BLaER1 (cell line): ENCODE results near the gene ATP2B2.

Experiments used
- H3K27ac ChIP-seq: shearing (Covaris generic); formaldehyde crosslinking; 2 replicates; pipeline ENCODE4 v1.8.1; 2022
- H3K27me3 ChIP-seq: shearing (Covaris generic); formaldehyde crosslinking; 2 replicates; pipeline ENCODE4 v1.8.1; 2022
- H3K36me3 ChIP-seq: shearing (Covaris generic); formaldehyde crosslinking; 2 replicates; pipeline ENCODE4 v1.8.1; 2022
- H3K4me1 ChIP-seq: shearing (Covaris generic); formaldehyde crosslinking; 2 replicates; pipeline ENCODE4 v1.8.1; 2022
- H3K4me2 ChIP-seq: shearing (Covaris generic); formaldehyde crosslinking; 2 replicates; pipeline ENCODE4 v1.8.1; 2022
- H3K4me3 ChIP-seq: shearing (Covaris generic); formaldehyde crosslinking; 2 replicates; pipeline ENCODE4 v1.8.1; 2022
- H3K9ac ChIP-seq: shearing (Covaris generic); formaldehyde crosslinking; 2 replicates; pipeline ENCODE4 v1.8.1; 2022
- H3K9me3 ChIP-seq: shearing (Covaris generic); formaldehyde crosslinking; 2 replicates; pipeline ENCODE4 v1.8.1; 2022
- H4K20me1 ChIP-seq: shearing (Covaris generic); formaldehyde crosslinking; 2 replicates; pipeline ENCODE4 v1.8.1; 2022
- Cebpa-rat ChIP-seq: shearing (Covaris generic); IDR thresholded peaks from 2 replicates; pipeline ENCODE4 v1.8.1; 2022

Gene ATP2B2

DNA sequence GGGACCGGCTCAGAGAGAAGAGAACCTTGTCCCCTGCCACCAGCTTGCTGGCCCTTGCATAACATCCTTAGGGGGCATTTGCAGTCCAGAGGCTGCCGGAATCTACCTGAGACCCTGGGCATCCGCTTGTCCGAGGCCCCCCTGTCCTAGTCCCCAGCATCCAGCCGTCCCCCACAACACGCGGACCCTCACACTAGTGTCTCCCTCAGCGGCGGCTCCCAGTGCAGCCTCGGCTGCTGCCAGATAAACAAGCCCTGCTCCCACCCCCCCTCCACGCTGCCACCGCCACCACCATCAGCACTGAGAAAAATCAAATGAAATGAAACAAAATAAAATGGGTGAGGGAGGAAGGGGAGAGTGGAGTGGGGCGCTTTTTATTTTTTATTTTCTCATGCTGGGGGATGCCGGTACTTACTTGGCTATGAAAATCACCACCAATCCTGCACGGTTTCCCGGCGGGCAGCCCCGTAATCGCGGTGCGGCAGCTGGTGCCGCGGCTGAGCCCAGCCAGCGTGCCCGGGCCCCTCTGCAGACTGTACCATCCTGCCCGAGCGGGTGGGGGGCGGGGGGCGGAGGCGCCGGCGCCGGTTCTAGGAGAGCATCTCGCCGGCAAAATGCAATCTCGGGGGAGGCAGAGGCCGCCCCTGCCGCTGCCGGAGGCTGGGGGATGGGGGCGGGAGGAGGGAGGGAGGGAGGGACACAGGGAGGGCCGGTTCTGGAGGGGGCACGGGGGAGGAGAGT lies at the start of gene ATP2B2:
Gene ATP2B2, minus strand, starts transcription at position 537 of the 741 bp plus-strand sequence. CDS start 56,043 bp downstream, outside the sequence.
- Histone ChIP-seq H4K20me1 (0 out of 2 replicates have a peak, but pooled peaks cover 4% of the 10 kb centered on the region), H3K4me3 (peak within 1 kb of the TSS; percentile 74), H3K9me3 (no peaks in the 10 kb centered on the region), H3K27ac (peak within 1 kb of the TSS; percentile 83), H3K4me1 (peaks cover 65% of the 10 kb centered on the region), H3K4me2 (peak within 1 kb of the TSS; percentile 100), H3K27me3 (no peaks in the 10 kb centered on the region), H3K9ac (peak within 1 kb of the TSS; percentile 82), H3K36me3 (no peaks in the 10 kb centered on the region)
- no peak for TF ChIP-seq Cebpa-rat

DNA sequence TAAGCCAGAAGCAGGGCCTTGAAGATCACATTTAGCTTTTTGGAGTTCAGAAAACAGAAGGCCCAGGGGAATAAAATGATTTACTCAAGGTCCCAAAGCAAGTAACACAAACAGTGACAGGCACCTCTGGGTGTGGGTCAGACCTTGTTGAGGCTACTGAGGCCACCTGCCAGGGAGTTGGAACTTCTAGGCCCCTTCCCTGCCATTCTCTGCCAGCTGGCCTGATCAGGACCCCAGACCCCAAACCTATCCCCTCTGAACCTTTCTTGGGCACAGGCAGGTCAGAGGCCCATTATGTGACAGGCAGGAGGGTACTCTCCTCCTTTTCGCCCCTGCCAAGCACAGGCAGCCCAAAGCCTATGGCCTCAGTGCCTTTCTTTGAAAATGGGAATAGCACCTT lies 49.4 kb upstream of the ATP2B2 start:
- H3K27ac ChIP-seq, result no peak overlapping the region
- no peak overlapping the region for H3K4me2 ChIP-seq
- TF ChIP-seq Cebpa-rat, result no peak

DNA sequence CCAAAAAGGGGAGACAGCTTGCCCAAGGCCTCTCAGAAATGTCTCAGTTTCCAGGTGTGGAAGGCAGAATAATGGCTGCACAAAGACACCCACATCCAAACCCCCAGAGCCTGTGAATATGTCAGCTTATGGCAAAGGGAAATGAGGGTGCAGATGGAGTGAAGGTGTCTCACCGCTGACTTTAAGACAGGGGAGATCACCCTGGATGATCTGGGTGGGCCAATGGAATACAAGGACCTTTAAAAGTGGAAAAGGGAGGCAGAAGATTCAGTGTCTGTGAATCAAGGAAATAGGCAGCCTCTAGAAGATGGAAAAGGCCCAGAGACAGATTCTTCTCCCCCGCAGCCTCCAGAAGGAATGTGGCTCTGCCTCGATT lies 48.8 kb upstream of the ATP2B2 start:
- Histone ChIP-seq H3K36me3 (no peaks in the 10 kb centered on the region), H3K27me3 (no peaks in the 10 kb centered on the region), H3K9ac (no peak overlapping the region), H3K4me1 (peaks cover 97% of the 10 kb centered on the region), H3K4me2 (peak overlapping the region; percentile 79), H3K9me3 (no peaks in the 10 kb centered on the region), H3K4me3 (no peak overlapping the region), H4K20me1 (no peaks in the 10 kb centered on the region), H3K27ac (no peak overlapping the region)
- no peak for TF ChIP-seq Cebpa-rat

More for the DNA sequence above, 49.4 kb upstream of the ATP2B2 start:
- Histone ChIP-seq H3K4me1 (peaks cover 92% of the 10 kb centered on the region), H3K27me3 (no peaks in the 10 kb centered on the region), H3K9me3 (no peaks in the 10 kb centered on the region), H3K36me3 (no peaks in the 10 kb centered on the region), H4K20me1 (no peaks in the 10 kb centered on the region), H3K4me3 (no peak overlapping the region), H3K9ac (no peak overlapping the region)

GRCh38 chr3:10553591-10554235 lies 48.3 kb upstream of the ATP2B2 start:
- no peak for TF ChIP-seq Cebpa-rat
- Histone ChIP-seq H3K4me2 (peak overlapping the region; percentile 79), H3K4me3 (no peak overlapping the region), H3K27me3 (no peaks in the 10 kb centered on the region), H4K20me1 (no peaks in the 10 kb centered on the region), H3K36me3 (no peaks in the 10 kb centered on the region), H3K4me1 (peaks cover 100% of the 10 kb centered on the region), H3K9ac (no peak overlapping the region), H3K9me3 (no peaks in the 10 kb centered on the region), H3K27ac (no peak overlapping the region; the same call in 1 of the 2 replicates)

- H3K4me3 ChIP-seq, result no peak overlapping the region
- H3K36me3 ChIP-seq, result no peaks in the 10 kb centered on the region
- no peak for TF ChIP-seq Cebpa-rat
- H3K9me3 ChIP-seq, result no peaks in the 10 kb centered on the region
- peak overlapping the region; percentile 79 for H3K4me2 ChIP-seq
- H3K27ac ChIP-seq, result no peak overlapping the region
- H4K20me1 ChIP-seq, result no peaks in the 10 kb centered on the region
- H3K9ac ChIP-seq, result no peak overlapping the region
- H3K4me1 ChIP-seq, result peaks cover 100% of the 10 kb centered on the region
- no peaks in the 10 kb centered on the region for H3K27me3 ChIP-seq
Observed at GRCh38 chr3:10552631-10552943, 47.2 kb upstream of the ATP2B2 start.

DNA sequence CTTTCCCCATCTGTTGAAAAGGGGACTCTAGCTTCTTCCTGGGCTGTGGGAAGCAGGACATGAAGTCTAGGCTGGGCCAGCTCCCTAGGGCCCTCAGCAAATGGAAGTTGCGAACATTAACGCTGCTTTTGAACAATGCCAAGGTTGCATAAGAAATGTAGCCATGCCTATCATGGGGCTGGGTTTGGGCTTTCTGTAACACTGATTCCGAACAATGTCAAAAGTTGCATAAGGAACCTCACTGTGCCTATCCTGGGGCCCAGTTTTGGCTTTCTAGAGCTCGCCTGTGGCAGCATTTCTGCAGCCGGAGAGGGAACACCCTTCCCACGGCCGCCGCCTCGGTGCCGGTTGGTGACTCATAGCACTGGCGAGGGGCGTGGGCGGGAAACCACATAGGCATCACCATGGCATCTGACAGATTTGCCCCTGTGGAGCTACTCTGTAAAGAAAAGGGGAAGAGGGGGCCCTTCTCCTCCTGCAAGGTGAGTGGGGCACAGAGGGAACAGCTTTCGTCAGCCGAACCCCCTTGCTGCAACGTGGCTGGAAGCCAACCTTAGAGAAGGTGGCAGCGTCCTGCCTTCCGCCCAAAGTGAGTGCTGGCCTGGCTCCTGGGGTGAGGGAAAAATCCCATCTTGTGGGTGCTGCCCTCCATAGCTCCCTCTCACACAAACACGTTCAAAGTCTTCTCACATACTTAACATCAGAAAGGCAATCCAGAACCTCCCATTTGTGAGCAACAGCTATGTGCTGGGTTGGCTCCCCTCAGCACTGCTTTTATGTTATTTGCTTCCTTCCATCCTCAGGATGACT lies 46.6 kb upstream of the ATP2B2 start:
- no peak for TF ChIP-seq Cebpa-rat
- Histone ChIP-seq H3K4me3 (no peak overlapping the region), H3K36me3 (no peaks in the 10 kb centered on the region), H3K27ac (no peak overlapping the region), H4K20me1 (no peaks in the 10 kb centered on the region), H3K9me3 (no peaks in the 10 kb centered on the region), H3K4me2 (peak overlapping the region; percentile 79), H3K9ac (no peak overlapping the region), H3K4me1 (peaks cover 95% of the 10 kb centered on the region), H3K27me3 (no peaks in the 10 kb centered on the region)

- peak overlapping the region; percentile 79 for H3K4me2 ChIP-seq
- TF ChIP-seq Cebpa-rat, result no peak
- H3K27ac ChIP-seq, result no peak overlapping the region
- no peaks in the 10 kb centered on the region for H3K27me3 ChIP-seq
- no peak overlapping the region for H3K9ac ChIP-seq
- H3K4me3 ChIP-seq, result no peak overlapping the region
- H4K20me1 ChIP-seq, result no peaks in the 10 kb centered on the region
- no peaks in the 10 kb centered on the region for H3K36me3 ChIP-seq
- peaks cover 86% of the 10 kb centered on the region for H3K4me1 ChIP-seq
- H3K9me3 ChIP-seq, result no peaks in the 10 kb centered on the region
Observed at GRCh38 chr3:10551139-10551538, 45.8 kb upstream of the ATP2B2 start.

- peak overlapping the region; percentile 79 for H3K4me2 ChIP-seq
- TF ChIP-seq Cebpa-rat, result no peak
- H3K4me1 ChIP-seq, result peaks cover 82% of the 10 kb centered on the region
- no peaks in the 10 kb centered on the region for H3K27me3 ChIP-seq
- H3K27ac ChIP-seq, result no peak overlapping the region
- H3K9me3 ChIP-seq, result no peaks in the 10 kb centered on the region
- H3K4me3 ChIP-seq, result no peak overlapping the region
- H4K20me1 ChIP-seq, result no peaks in the 10 kb centered on the region
- H3K9ac ChIP-seq, result no peak overlapping the region
- no peaks in the 10 kb centered on the region for H3K36me3 ChIP-seq
Observed at GRCh38 chr3:10550705-10551104, 45.3 kb upstream of the ATP2B2 start.

DNA sequence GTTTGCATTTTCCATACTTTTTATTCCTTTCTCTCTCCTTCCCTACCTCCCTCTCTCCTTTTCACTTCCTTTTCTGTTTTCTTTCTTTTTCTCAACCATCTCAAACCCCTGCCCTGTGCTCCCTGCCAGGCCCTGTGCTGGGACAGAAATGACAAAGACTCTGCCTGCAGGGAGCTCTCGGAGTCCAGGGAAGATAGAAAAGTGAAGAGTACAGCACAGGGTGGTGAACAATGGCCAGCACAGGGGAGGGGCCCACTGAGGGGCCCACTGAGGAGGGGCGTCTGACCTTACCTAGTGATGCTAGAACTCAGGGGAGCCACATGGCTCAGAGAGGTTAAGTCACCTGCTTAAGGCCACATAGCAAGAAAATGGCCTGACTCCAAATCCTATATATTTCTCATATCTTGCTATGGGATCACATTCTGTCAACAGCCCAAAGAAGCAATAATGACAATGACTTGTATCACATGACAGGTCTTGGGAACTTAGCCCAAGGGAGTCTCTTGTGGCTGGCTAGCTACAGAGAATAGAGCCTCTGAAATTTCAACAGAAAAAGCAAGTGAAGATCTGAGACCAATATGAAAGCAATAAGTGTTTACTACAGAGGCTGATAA lies 44.3 kb upstream of the ATP2B2 start:
- Histone ChIP-seq H3K9me3 (no peaks in the 10 kb centered on the region), H3K27ac (no peak overlapping the region), H3K36me3 (no peaks in the 10 kb centered on the region), H4K20me1 (no peaks in the 10 kb centered on the region), H3K4me1 (peaks cover 72% of the 10 kb centered on the region), H3K4me3 (no peak overlapping the region), H3K4me2 (no peak overlapping the region), H3K27me3 (no peaks in the 10 kb centered on the region), H3K9ac (no peak overlapping the region)
- TF ChIP-seq Cebpa-rat, result no peak
